MV-4-11 (cell line): ENCODE data around the gene YTHDF1.

ENCODE experiments used
- DNase-seq: peaks from one replicate; lab custom pipeline; 2025; lab: John Stamatoyannopoulos, UW

YTHDF1 gene

GRCh38 chr20:63248835-63249591 is 33.1 kb upstream of the YTHDF1 start:
- DNase-seq: no peak

- DNase-seq: no peak
Observed at GRCh38 chr20:63247671-63248228, 31.8 kb upstream of the YTHDF1 start.

- no peak for DNase-seq
Observed at GRCh38 chr20:63246490-63247288, 30.8 kb upstream of the YTHDF1 start.

GRCh38 chr20:63244468-63244867 is 28.5 kb upstream of the YTHDF1 start:
- DNase-seq: no peak

GRCh38 chr20:63243604-63244247 is 27.8 kb upstream of the YTHDF1 start:
- DNase-seq: no peak

- DNase-seq: no peak
Observed at GRCh38 chr20:63242736-63243135, 26.8 kb upstream of the YTHDF1 start.

- no peak for DNase-seq
Observed at GRCh38 chr20:63241272-63241671, 25.3 kb upstream of the YTHDF1 start.

GRCh38 chr20:63240004-63240403 is 24.1 kb upstream of the YTHDF1 start:
- DNase-seq: no peak

- no peak for DNase-seq
Observed at GRCh38 chr20:63239431-63239830, 23.5 kb upstream of the YTHDF1 start.

- no peak for DNase-seq
Observed at GRCh38 chr20:63238514-63239125, 22.7 kb upstream of the YTHDF1 start.

- DNase-seq: no peak
Observed at GRCh38 chr20:63238031-63238430, 22.1 kb upstream of the YTHDF1 start.

- no peak for DNase-seq
Observed at GRCh38 chr20:63236116-63236837, 20.3 kb upstream of the YTHDF1 start.

GRCh38 chr20:63235399-63235983 is 19.6 kb upstream of the YTHDF1 start, which contains the start of gene BIRC7:
BIRC7 (plus strand) TSS chr20:63235905; CDS start chr20:63236097, 192 bp downstream.
- no peak for DNase-seq

- DNase-seq: no peak
Observed at GRCh38 chr20:63234693-63235398, 18.9 kb upstream of the YTHDF1 start.

GRCh38 chr20:63233924-63234323 is 18.0 kb upstream of the YTHDF1 start:
- DNase-seq: no peak

- no peak for DNase-seq
Observed at GRCh38 chr20:63233061-63233344, 17.1 kb upstream of the YTHDF1 start.

GRCh38 chr20:63232235-63233060 is 16.5 kb upstream of the YTHDF1 start:
- no peak for DNase-seq

- no peak for DNase-seq
Observed at GRCh38 chr20:63230800-63231268, 14.9 kb upstream of the YTHDF1 start.

GRCh38 chr20:63228806-63229205 is 12.9 kb upstream of the YTHDF1 start:
- no peak for DNase-seq
